WTC11 (cell line): ENCODE data around the gene HGS. TPM values are rescaled to one million over a fixed set of nuclear protein-coding genes. Genes with fewer than 3 reads are reported as not detected.

Experiments
- ATAC-seq: fragments of 200-7000 bp; cut with Tn5 transposase; 2 replicates; pipeline ENCODE4 v1.10.0; 2021; ENCODE audit warnings: mild to moderate bottlenecking, moderate library complexity
- CTCF ChIA-PET: fragments of 300-600 bp; sonication (Branson Sonifier 250); formaldehyde crosslinking; loops from one replicate; lab custom pipeline; 2021; ENCODE audit warnings: antibody characterized with exemption; lab: Charles Lee
- POLR2A ChIA-PET: fragments of 350-600 bp; sonication (Branson Sonifier 250); formaldehyde crosslinking; loops from one replicate; lab custom pipeline; 2021; ENCODE audit warnings: antibody characterized with exemption; lab: Charles Lee
- DNase-seq: peaks from one replicate; pipeline ENCODE4 v3.0.0; 2021; ENCODE audit warnings: low spot score
- H3K27ac Mint-ChIP-seq: 2 replicates; pipeline ENCODE4 v1.8.0; 2021; ENCODE audit warnings: mixed read lengths
- H3K27me3 Mint-ChIP-seq: 2 replicates; pipeline ENCODE4 v1.8.0; 2021; ENCODE audit warnings: low read depth, mild to moderate bottlenecking, moderate library complexity, mixed read lengths
- H3K36me3 Mint-ChIP-seq: 2 replicates; pipeline ENCODE4 v1.8.0; 2021; ENCODE audit warnings: mixed read lengths
- H3K4me1 Mint-ChIP-seq: 2 replicates; pipeline ENCODE4 v1.8.0; 2022; ENCODE audit warnings: mixed read lengths
- H3K4me3 Mint-ChIP-seq: 2 replicates; pipeline ENCODE4 v1.8.0; 2021; ENCODE audit warnings: mild to moderate bottlenecking, moderate library complexity, mixed read lengths
- H3K9me3 Mint-ChIP-seq: 2 replicates; pipeline ENCODE4 v1.8.0; 2021; ENCODE audit warnings: mixed read lengths
- ATF6 ChIP-seq: sonication (generic); formaldehyde crosslinking; IDR thresholded peaks from 2 replicates; pipeline ENCODE4 v1.8.1; 2023; ENCODE audit warnings: mild to moderate bottlenecking, missing genetic modification reagents
- E2F1 ChIP-seq: sonication (generic); formaldehyde crosslinking; IDR thresholded peaks from 2 replicates; pipeline ENCODE4 v1.8.0; 2022; ENCODE audit warnings: mild to moderate bottlenecking, missing genetic modification reagents
- ELF4 ChIP-seq: sonication (generic); formaldehyde crosslinking; IDR thresholded peaks from 2 replicates; pipeline ENCODE4 v1.8.1; 2022; ENCODE audit warnings: low read depth, mild to moderate bottlenecking, moderate library complexity, missing genetic modification reagents
- FOXP1 ChIP-seq: sonication (generic); formaldehyde crosslinking; IDR thresholded peaks from 2 replicates; pipeline ENCODE4 v1.8.0; 2022; ENCODE audit warnings: missing genetic modification reagents, mild to moderate bottlenecking, moderate library complexity, borderline replicate concordance
- FOXP4 ChIP-seq: sonication (generic); formaldehyde crosslinking; IDR thresholded peaks from 2 replicates; pipeline ENCODE4 v1.8.0; 2022; ENCODE audit warnings: mild to moderate bottlenecking, missing genetic modification reagents
- GABPB1 ChIP-seq: sonication (generic); formaldehyde crosslinking; IDR thresholded peaks from 2 replicates; pipeline ENCODE4 v1.8.1; 2023; ENCODE audit warnings: mild to moderate bottlenecking, missing genetic modification reagents
- HMGA2 ChIP-seq: fragments of 250-450 bp; sonication (Bioruptor Pico); IDR thresholded peaks from 2 replicates; pipeline ENCODE4 v1.4.0; 2021; ENCODE audit warnings: mild to moderate bottlenecking, moderate library complexity
- IRF1 ChIP-seq: sonication (generic); formaldehyde crosslinking; IDR thresholded peaks from 2 replicates; pipeline ENCODE4 v1.8.0; 2023; ENCODE audit warnings: missing genetic modification reagents
- MAX ChIP-seq: sonication (generic); formaldehyde crosslinking; IDR thresholded peaks from 2 replicates; pipeline ENCODE4 v1.8.0; 2022; ENCODE audit warnings: mild to moderate bottlenecking, missing genetic modification reagents
- NR1H2 ChIP-seq: sonication (generic); formaldehyde crosslinking; IDR thresholded peaks from 2 replicates; pipeline ENCODE4 v1.9.0; 2021; ENCODE audit warnings: mild to moderate bottlenecking, moderate library complexity, missing genetic modification reagents
- NR3C1 ChIP-seq: sonication (generic); formaldehyde crosslinking; conservative IDR thresholded peaks from 2 replicates; pipeline ENCODE4 v1.8.1; 2023; ENCODE audit warnings: low read depth, mild to moderate bottlenecking, missing genetic modification reagents
- OVOL2 ChIP-seq: fragments of 250-450 bp; sonication (Bioruptor Pico); IDR thresholded peaks from 2 replicates; pipeline ENCODE4 v1.9.0; 2021; ENCODE audit warnings: mild to moderate bottlenecking, borderline replicate concordance
- RORB ChIP-seq: fragments of 250-450 bp; sonication (Bioruptor Pico); IDR thresholded peaks from 2 replicates; pipeline ENCODE4 v1.9.0; 2021; ENCODE audit warnings: mild to moderate bottlenecking
- TEAD4 ChIP-seq: sonication (generic); formaldehyde crosslinking; IDR thresholded peaks from 2 replicates; pipeline ENCODE4 v1.8.0; 2022; ENCODE audit warnings: mild to moderate bottlenecking, missing genetic modification reagents
- USF1 ChIP-seq: sonication (generic); formaldehyde crosslinking; IDR thresholded peaks from 2 replicates; pipeline ENCODE4 v1.8.0; 2022; ENCODE audit warnings: mild to moderate bottlenecking, missing genetic modification reagents
- ZNF416 ChIP-seq: fragments of 250-450 bp; sonication (Bioruptor Pico); IDR thresholded peaks from 2 replicates; pipeline ENCODE4 v1.9.0; 2021; ENCODE audit warnings: mild to moderate bottlenecking, inconsistent platforms
- ZNF425 ChIP-seq: fragments of 250-450 bp; sonication (Bioruptor Pico); conservative IDR thresholded peaks from 2 replicates; pipeline ENCODE4 v1.9.0; 2021; ENCODE audit warnings: mild to moderate bottlenecking
- total RNA-seq: library from RNA; stranded (reverse); gene quantifications from 3 replicates; pipeline ENCODE4 v1.2.3, GENCODE V29; 2021

The HGS gene
- total RNA-seq, 1 experiment from 2014 or later: 113 TPM

GRCh38 chr17:81664051-81664470 lies 19.8 kb upstream of the HGS start:
- Mint-ChIP-seq H3K27ac (no peak overlapping the region), H3K4me3 (peak overlapping the region; percentile 8; the same call in 1 of the 2 replicates), H3K27me3 (no peaks in the 10 kb centered on the region), H3K9me3 (no peaks in the 10 kb centered on the region), H3K36me3 (peaks cover 19% of the 10 kb centered on the region), H3K4me1 (peaks cover 21% of the 10 kb centered on the region)
- DNase-seq (no peak), ATAC-seq (no peak)
- CTCF ChIA-PET: interaction anchor here (1.0 kb wide), 2 partner anchors 19 to 30 kb away, joined by 3 to 7 read pairs; partner anchors contain the start of gene ARL16
- POLR2A ChIA-PET: no interaction called here
- TF ChIP-seq OVOL2 (CRISPR knock-in tag): no peak
- no peak for TF ChIP-seq RORB
- no peak for TF ChIP-seq FOXP4
- TF ChIP-seq ATF6 (CRISPR knock-in tag): no peak
- TF ChIP-seq NR3C1 (CRISPR knock-in tag): no peak
- no peak for TF ChIP-seq ZNF425 (CRISPR knock-in tag)
- TF ChIP-seq ZNF416 (CRISPR knock-in tag): no peak
- no peak for TF ChIP-seq E2F1 (CRISPR knock-in tag)
- no peak for TF ChIP-seq NR1H2 (CRISPR knock-in tag)
- no peak for TF ChIP-seq FOXP1 (CRISPR knock-in tag)
- TF ChIP-seq, all 79 proteins: peak for 0

GRCh38 chr17:81665205-81666091 lies 18.4 kb upstream of the HGS start:
- peak overlapping the region; percentile 96 for H3K4me3 Mint-ChIP-seq
- ChIA-PET CTCF (no interaction called here), POLR2A (interaction anchor here (0.7 to 0.9 kb wide), 2 partner anchors 18 to 145 kb away, joined by 3 to 4 read pairs; partner anchors contain the start of genes ARL16 and HGS)
- peaks cover 21% of the 10 kb centered on the region for H3K4me1 Mint-ChIP-seq
- DNase-seq: no peak
- H3K27me3 Mint-ChIP-seq: no peaks in the 10 kb centered on the region
- peak overlapping the region; percentile 96 for H3K27ac Mint-ChIP-seq
- H3K36me3 Mint-ChIP-seq: peaks cover 30% of the 10 kb centered on the region
- TF ChIP-seq TEAD4 (CRISPR knock-in tag) (peak; percentile 65; the same call in 1 of the 2 replicates), FOXP1 (CRISPR knock-in tag) (peak; percentile 52; the same call in 1 of the 2 replicates), HMGA2 (CRISPR knock-in tag) (no peak), USF1 (0 out of 2 replicates have a peak, but pooled peaks have one; percentile 15), ELF4 (CRISPR knock-in tag) (no peak), IRF1 (peak; percentile 45; the same call in 1 of the 2 replicates), GABPB1 (CRISPR knock-in tag) (0 out of 2 replicates have a peak, but pooled peaks have one; percentile 16), MAX (CRISPR knock-in tag) (peak; percentile 92)
- ATAC-seq: peak; percentile 8
- no peaks in the 10 kb centered on the region for H3K9me3 Mint-ChIP-seq
